Fibroblast of peridontal ligament (primary cell): Measurements from ENCODE around the gene PNPLA7.
A peak's percentile ranks its signal among the peaks of the same experiment; 100 is the strongest.
"Not testable (repeated sequence)": the region's sequence is repeated elsewhere in the genome, so short reads cannot be mapped to it uniquely, and the experiment has no call there.

Source experiments
- DNase-seq: peaks from one replicate; pipeline ENCODE4 v3.0.0-alpha.2; 2010; ENCODE audit errors: extremely low read depth

Gene PNPLA7

GRCh38 chr9:137543237-137543963 is 6.8 kb downstream of the PNPLA7 start:
- no peak for DNase-seq

- DNase-seq, result no peak
These were observed 7.7 kb downstream of the PNPLA7 start for GRCh38 chr9:137542486-137542885.

- DNase-seq, result no peak
These were observed 9.7 kb downstream of the PNPLA7 start for GRCh38 chr9:137540536-137540935.

- DNase-seq, result no peak
These were observed 12.1 kb downstream of the PNPLA7 start for GRCh38 chr9:137538058-137538457.

GRCh38 chr9:137536594-137537131 is 13.5 kb downstream of the PNPLA7 start:
- DNase-seq, result not testable (repeated sequence)

GRCh38 chr9:137535120-137535428 is 15.1 kb downstream of the PNPLA7 start:
- DNase-seq, result no peak

GRCh38 chr9:137534256-137535119 is 15.7 kb downstream of the PNPLA7 start:
- DNase-seq, result peak; percentile 70

GRCh38 chr9:137532891-137533468 is 17.2 kb downstream of the PNPLA7 start:
- not testable (repeated sequence) for DNase-seq

- DNase-seq, result peak; percentile 13
These were observed 19.0 kb downstream of the PNPLA7 start for GRCh38 chr9:137531099-137531765.

- no peak for DNase-seq
These were observed 19.9 kb downstream of the PNPLA7 start for GRCh38 chr9:137530331-137530730.

GRCh38 chr9:137524981-137525317 is 25.3 kb downstream of the PNPLA7 start:
- no peak for DNase-seq

GRCh38 chr9:137524161-137524980 is 25.8 kb downstream of the PNPLA7 start:
- DNase-seq, result no peak

GRCh38 chr9:137522746-137523455 is 27.3 kb downstream of the PNPLA7 start:
- DNase-seq, result no peak

- no peak for DNase-seq
These were observed 28.7 kb downstream of the PNPLA7 start for GRCh38 chr9:137521405-137521985.

GRCh38 chr9:137520614-137521404 is 29.4 kb downstream of the PNPLA7 start:
- DNase-seq, result no peak

- DNase-seq, result no peak
These were observed 30.6 kb downstream of the PNPLA7 start for GRCh38 chr9:137519553-137519952.

- not testable (repeated sequence) for DNase-seq
These were observed 31.3 kb downstream of the PNPLA7 start for GRCh38 chr9:137518661-137519459.

- no peak for DNase-seq
These were observed 33.9 kb downstream of the PNPLA7 start for GRCh38 chr9:137516144-137516917.
